ENCODE results near the gene AMIGO3. TPM values are rescaled to one million over a fixed set of nuclear protein-coding genes. Genes with fewer than 3 reads are reported as not detected.

AMIGO3 gene
- total RNA-seq, 1 experiment from 2014 or later: 1.0 TPM

GRCh38 chr3:49674497-49674983, 44.9 kb downstream of the AMIGO3 start:
- Histone ChIP-seq H3K9me2 (ENCODE audit: insufficient read depth) (no peaks in the 10 kb centered on the region), H3K4me2 (peak overlapping the region; percentile 79), H3K36me3 (ENCODE audit: low read depth) (no peaks in the 10 kb centered on the region; the same call in 1 of the 2 replicates), H3K27me3 (ENCODE audit: insufficient read depth, low read depth) (no peaks in the 10 kb centered on the region), H3K9me3 (ENCODE audit: insufficient read depth, low read depth) (no peaks in the 10 kb centered on the region), H3K4me1 (replicated peaks; ENCODE audit: insufficient read depth) (peaks cover 14% of the 10 kb centered on the region), H4K20me1 (ENCODE audit: insufficient read depth) (peaks cover 7% of the 10 kb centered on the region; the same call in 1 of the 2 replicates), H2AFZ (peak overlapping the region; percentile 83), H3K79me2 (ENCODE audit: low read depth) (peaks cover 21% of the 10 kb centered on the region; the same call in 1 of the 2 replicates), H3F3A (ENCODE audit: insufficient read depth, low read depth) (peaks cover 8% of the 10 kb centered on the region; the same call in 1 of the 2 replicates), H3K4me3 (peak overlapping the region; percentile 86), H3K27ac (no peak overlapping the region)
- TF ChIP-seq EZH2 (IDR thresholded peaks at IDR 0.05; ENCODE audit: low read depth): no peak
- TF ChIP-seq CTCF (conservative IDR thresholded peaks at IDR 0.05): no peak
- DNase-seq: no peak
- ChIA-PET CTCF (no interaction called here), POLR2A (ENCODE audit: unreplicated experiment) (interaction anchor here (0.6 kb wide), 1 partner anchor 148 kb away, joined by 3 read pairs; no protein-coding TSS in a partner anchor)
- intact Hi-C loops (cut with micrococcal nuclease; ENCODE audit: unreplicated experiment): loop anchor here (1.0 to 5.0 kb wide), 4 partner anchors 72 to 327 kb away; no protein-coding TSS in a partner anchor
- BruUV-seq (replicated peaks): no TSS peak

GRCh38 chr3:49673715-49674496, 45.6 kb downstream of the AMIGO3 start, which contains the start of gene APEH:
Gene APEH, plus strand, starts transcription at chr3:49674351. Its CDS starts 51 bp downstream, at chr3:49674402.
- no peak for TF ChIP-seq CTCF (conservative IDR thresholded peaks at IDR 0.05)
- TF ChIP-seq EZH2 (IDR thresholded peaks at IDR 0.05; ENCODE audit: low read depth): no peak
- ChIA-PET POLR2A (ENCODE audit: unreplicated experiment) (interaction anchor here (0.6 to 1.1 kb wide), 3 partner anchors 134 to 334 kb away, joined by 3 to 14 read pairs (median 4); no protein-coding TSS in a partner anchor), CTCF (interaction anchor here (1.3 kb wide), 1 partner anchor 134 kb away, joined by 13 read pairs; no protein-coding TSS in a partner anchor)
- H3K9me3 ChIP-seq (ENCODE audit: insufficient read depth, low read depth): no peaks in the 10 kb centered on the region
- H3K4me3 ChIP-seq: peak within 1 kb of the TSS; percentile 86
- no peaks in the 10 kb centered on the region; the same call in 1 of the 2 replicates for H3K36me3 ChIP-seq (ENCODE audit: low read depth)
- H3K9me2 ChIP-seq (ENCODE audit: insufficient read depth): no peaks in the 10 kb centered on the region
- peaks cover 14% of the 10 kb centered on the region; the same call in 1 of the 2 replicates for H3F3A ChIP-seq (ENCODE audit: insufficient read depth, low read depth)
- peaks cover 7% of the 10 kb centered on the region; the same call in 1 of the 2 replicates for H4K20me1 ChIP-seq (ENCODE audit: insufficient read depth)
- peak within 1 kb of the TSS; percentile 83 for H2AFZ ChIP-seq
- DNase-seq: peak; percentile 93 to 99
- peaks cover 21% of the 10 kb centered on the region; the same call in 1 of the 2 replicates for H3K79me2 ChIP-seq (ENCODE audit: low read depth)
- intact Hi-C loops (cut with micrococcal nuclease; ENCODE audit: unreplicated experiment): loop anchor here (1.0 to 5.0 kb wide), 5 partner anchors 49 to 327 kb away; partner anchors contain the start of gene GMPPB
- H3K27me3 ChIP-seq (ENCODE audit: insufficient read depth, low read depth): no peaks in the 10 kb centered on the region
- H3K4me2 ChIP-seq: peak within 1 kb of the TSS; percentile 79
- peak within 1 kb of the TSS; percentile 94 for H3K27ac ChIP-seq
- no TSS peak for BruUV-seq (replicated peaks)
- H3K4me1 ChIP-seq (replicated peaks; ENCODE audit: insufficient read depth): peaks cover 20% of the 10 kb centered on the region

GRCh38 chr3:49673121-49673714, 46.3 kb downstream of the AMIGO3 start:
- intact Hi-C loops (cut with micrococcal nuclease; ENCODE audit: unreplicated experiment): loop anchor here (2.0 to 5.0 kb wide), 4 partner anchors 50 to 326 kb away; partner anchors contain the start of gene GMPPB
- H3F3A ChIP-seq (ENCODE audit: insufficient read depth, low read depth): peaks cover 18% of the 10 kb centered on the region
- no peak for TF ChIP-seq EZH2 (IDR thresholded peaks at IDR 0.05; ENCODE audit: low read depth)
- TF ChIP-seq CTCF (conservative IDR thresholded peaks at IDR 0.05): no peak
- peaks cover 21% of the 10 kb centered on the region; the same call in 1 of the 2 replicates for H3K79me2 ChIP-seq (ENCODE audit: low read depth)
- TSS peak; percentile 61 for BruUV-seq (replicated peaks)
- POLR2A ChIA-PET (ENCODE audit: unreplicated experiment): interaction anchor here (0.6 to 1.1 kb wide), 7 partner anchors 133 to 333 kb away, joined by 3 to 35 read pairs (median 5); no protein-coding TSS in a partner anchor
- CTCF ChIA-PET: interaction anchor here (1.3 kb wide), 1 partner anchor 133 kb away, joined by 13 read pairs; no protein-coding TSS in a partner anchor
- H3K9me2 ChIP-seq (ENCODE audit: insufficient read depth): no peaks in the 10 kb centered on the region
- H3K4me2 ChIP-seq: peak overlapping the region; percentile 79
- H3K27me3 ChIP-seq (ENCODE audit: insufficient read depth, low read depth): no peaks in the 10 kb centered on the region
- H3K4me3 ChIP-seq: peak overlapping the region; percentile 86
- peaks cover 7% of the 10 kb centered on the region; the same call in 1 of the 2 replicates for H4K20me1 ChIP-seq (ENCODE audit: insufficient read depth)
- peaks cover 27% of the 10 kb centered on the region for H3K4me1 ChIP-seq (replicated peaks; ENCODE audit: insufficient read depth)
- H2AFZ ChIP-seq: peak overlapping the region; percentile 83
- no peaks in the 10 kb centered on the region for H3K9me3 ChIP-seq (ENCODE audit: insufficient read depth, low read depth)
- H3K36me3 ChIP-seq (ENCODE audit: low read depth): no peaks in the 10 kb centered on the region; the same call in 1 of the 2 replicates
- peak overlapping the region; percentile 94 for H3K27ac ChIP-seq
- DNase-seq: peak; percentile 59 to 64
